LNCaP clone FGC (cell line): ENCODE results near the gene RPA1.
A peak's percentile ranks its signal among the peaks of the same experiment; 100 is the strongest.

Experiments
- DNase-seq: peaks from one replicate; pipeline ENCODE4 v3.0.0-alpha.2; 2011; ENCODE audit warnings: low read depth
- H3K4me3 ChIP-seq: 2 replicates; pipeline ENCODE4 v1.5.1; 2011; ENCODE audit warnings: mild to moderate bottlenecking, low read depth, low read length, control low read depth
- TF ChIP-seq, protein P1 (sequence below): IDR thresholded peaks from 2 replicates; pipeline ENCODE4 v1.5.1; 2012; ENCODE audit warnings: mild to moderate bottlenecking; ENCODE audit not compliant: control insufficient read depth, insufficient read depth; ENCODE audit errors: extremely low read depth

The RPA1 gene

DNA sequence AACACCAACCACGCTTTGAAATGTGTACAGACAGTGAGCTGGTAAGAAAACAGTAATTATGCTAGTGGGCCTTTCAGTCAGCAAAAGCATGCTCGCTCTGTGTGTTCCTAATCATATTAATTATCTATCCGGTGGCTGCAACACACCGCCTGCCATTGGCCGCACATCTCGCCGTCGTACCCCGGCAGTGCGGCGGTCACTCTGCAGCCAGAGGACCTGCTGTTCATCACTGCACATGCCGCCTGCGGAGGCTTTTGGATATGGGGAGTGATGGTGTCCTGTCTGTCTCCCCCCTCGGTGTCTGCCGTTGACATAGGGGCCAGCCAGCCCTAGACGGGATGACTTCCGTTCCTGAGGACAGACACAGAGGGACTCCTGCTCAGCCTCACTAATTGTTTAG is 68.5 kb downstream of the RPA1 start:
- no peak for DNase-seq
- TF ChIP-seq, protein P1, sequence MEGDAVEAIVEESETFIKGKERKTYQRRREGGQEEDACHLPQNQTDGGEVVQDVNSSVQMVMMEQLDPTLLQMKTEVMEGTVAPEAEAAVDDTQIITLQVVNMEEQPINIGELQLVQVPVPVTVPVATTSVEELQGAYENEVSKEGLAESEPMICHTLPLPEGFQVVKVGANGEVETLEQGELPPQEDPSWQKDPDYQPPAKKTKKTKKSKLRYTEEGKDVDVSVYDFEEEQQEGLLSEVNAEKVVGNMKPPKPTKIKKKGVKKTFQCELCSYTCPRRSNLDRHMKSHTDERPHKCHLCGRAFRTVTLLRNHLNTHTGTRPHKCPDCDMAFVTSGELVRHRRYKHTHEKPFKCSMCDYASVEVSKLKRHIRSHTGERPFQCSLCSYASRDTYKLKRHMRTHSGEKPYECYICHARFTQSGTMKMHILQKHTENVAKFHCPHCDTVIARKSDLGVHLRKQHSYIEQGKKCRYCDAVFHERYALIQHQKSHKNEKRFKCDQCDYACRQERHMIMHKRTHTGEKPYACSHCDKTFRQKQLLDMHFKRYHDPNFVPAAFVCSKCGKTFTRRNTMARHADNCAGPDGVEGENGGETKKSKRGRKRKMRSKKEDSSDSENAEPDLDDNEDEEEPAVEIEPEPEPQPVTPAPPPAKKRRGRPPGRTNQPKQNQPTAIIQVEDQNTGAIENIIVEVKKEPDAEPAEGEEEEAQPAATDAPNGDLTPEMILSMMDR, result no peak
- H3K4me3 ChIP-seq, result no peak overlapping the region

DNA sequence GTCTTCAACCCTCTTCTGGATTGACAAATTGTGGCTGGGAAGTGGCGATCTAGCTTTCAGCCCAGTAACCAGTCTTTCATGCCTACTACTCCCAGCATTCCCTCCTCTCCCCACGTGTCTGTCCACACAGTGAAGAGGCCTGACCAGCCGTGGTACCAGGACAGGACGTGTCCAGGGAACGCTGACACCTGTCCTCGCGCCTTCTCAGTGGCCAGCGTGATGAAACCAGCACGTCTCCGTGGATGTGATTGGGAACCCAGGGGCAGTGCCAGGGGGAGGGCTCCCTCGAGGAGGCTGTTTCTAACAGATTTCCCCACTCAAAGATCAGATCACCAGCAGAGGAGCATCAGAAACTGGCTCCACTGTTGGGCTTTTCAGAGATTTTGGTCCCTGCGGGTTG is 69.1 kb downstream of the RPA1 start:
- TF ChIP-seq, protein P1, result no peak
- H3K4me3 ChIP-seq, result no peak overlapping the region
- DNase-seq, result no peak

DNA sequence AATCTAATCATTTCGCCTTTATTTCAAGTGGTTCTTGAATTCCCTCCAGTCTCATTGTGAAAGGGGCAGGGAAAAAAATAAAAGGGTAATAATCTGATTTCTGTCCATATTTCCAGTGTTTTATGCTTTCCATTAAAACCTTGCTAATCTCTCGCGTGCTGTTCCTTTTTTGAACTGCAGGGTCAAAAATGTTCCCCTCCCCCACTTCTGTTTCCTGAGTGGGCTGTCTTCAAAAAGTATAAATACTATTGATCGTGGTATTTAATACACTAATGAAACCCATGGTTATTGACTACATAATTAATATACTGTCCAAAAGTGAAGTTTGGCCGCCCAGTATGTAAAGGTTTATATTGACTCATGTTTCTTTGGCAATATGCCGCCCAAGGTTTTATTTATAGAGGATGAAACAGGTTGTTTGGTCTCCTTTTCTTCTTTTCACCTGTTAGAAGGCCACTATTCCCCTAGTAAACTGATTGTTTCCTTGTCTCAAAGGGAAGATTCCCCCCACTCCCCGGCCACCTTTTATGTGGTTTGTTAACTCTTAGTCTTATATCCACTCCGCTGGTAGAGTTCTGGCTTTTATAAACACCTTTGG is 69.7 kb downstream of the RPA1 start:
- DNase-seq, result no peak
- TF ChIP-seq, protein P1, result no peak
- no peak overlapping the region for H3K4me3 ChIP-seq

DNA sequence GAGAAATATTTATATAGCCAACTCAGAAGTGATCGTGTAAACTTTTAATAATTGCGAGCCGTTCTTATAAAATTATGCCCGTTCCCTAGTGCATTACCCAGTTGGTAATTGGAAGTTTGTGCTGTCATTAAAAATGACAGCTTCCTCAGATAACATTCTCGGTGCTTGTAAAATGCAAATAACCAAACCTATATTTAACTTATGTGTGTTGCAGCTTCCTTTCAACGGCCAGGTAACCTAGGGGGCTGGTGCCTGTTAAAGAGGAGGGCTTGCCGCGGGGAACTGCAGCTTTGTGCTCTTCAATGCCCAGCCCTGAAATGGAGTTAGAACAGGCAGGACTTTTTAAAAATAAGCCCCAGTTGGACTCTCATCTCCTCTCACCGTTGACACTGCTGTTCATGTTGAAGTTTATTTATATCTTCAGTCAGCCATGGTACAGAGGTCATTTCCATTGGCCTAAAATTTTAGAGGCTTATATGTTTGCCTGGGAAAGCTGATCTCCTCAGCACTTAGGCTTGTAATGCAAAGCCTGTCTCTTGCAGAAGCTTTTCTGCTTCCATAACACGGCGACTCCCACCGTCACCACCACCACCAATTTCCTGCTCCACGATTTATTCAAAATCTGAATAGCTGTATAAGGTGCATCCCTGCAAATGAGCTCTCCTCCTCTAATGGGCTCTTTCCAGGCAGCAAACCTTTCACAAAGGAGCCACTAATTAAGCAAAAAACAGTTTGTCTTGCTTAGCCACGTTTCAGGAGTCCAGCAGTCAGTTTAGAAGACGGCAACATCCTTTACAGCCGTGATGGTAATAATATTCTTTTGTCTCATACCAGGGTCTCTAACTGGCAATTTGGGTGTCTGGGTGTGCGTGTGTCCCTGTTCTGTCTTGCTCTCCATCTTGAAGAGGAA is 74.7 kb downstream of the RPA1 start:
- H3K4me3 ChIP-seq, result no peak overlapping the region
- TF ChIP-seq, protein P1, result no peak
- DNase-seq, result peak; percentile 23

DNA sequence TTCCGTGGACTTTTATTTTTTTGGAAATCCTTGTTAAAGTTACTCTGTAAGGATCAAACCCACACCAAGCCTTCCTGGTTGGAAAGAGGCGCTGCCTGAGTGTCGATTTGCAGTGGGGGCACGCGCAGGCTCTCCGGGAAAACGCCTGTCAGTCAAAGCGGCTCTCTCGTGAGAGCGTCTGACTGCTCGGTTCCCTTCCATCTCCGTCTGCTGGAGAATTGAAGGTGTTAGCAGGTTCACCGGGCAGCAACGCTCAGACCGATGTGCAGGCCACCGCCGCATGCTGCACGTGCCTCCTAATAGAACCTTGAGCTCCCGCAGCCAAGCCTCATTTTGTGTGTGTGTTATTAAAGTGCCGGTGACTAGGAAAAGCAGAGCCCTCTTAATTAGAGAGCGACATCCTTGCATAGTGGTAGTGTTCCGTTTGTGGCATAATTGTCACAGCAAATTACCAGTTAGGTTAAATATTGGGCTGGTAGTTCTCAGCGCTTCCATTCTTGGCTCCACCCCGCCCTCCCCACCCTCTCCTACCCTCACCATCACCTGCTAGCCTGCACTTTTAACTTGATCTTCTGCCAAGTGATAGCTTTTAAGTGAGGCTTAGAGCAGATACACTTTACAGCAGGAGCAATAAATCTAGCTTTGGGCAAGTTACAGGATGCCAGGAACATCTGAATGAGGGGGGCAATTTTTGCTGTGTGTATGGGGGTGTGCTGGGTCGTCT is 75.5 kb downstream of the RPA1 start:
- TF ChIP-seq, protein P1, result no peak
- DNase-seq, result no peak
- H3K4me3 ChIP-seq, result no peak overlapping the region

DNA sequence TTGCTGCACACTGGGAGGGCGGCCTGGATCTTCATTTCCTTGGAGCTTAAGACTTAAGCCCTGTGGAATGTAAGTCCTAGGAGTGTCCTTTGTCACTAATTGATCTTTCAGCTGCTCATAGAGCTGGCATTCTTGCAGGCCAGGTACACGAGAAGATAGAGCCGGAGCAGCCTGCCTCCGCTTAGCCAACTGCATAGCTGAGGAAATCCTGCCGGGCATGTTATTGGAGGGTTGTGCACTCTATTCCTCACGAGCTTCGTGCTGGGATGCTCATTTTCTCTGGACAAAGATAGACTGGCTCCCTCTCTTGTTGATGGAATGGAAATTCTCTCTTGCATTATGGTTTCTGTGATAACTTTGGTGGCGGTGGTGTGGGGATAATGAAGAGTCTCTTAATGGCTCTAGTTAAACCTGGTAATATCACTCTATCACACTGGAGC is 76.9 kb downstream of the RPA1 start:
- TF ChIP-seq, protein P1, result no peak

More for the DNA sequence above, 76.9 kb downstream of the RPA1 start:
- no peak for DNase-seq
- H3K4me3 ChIP-seq, result no peak overlapping the region
